NCI-H524 (cell line): ENCODE data around the gene KAZN.
"Not testable (repeated sequence)": the region's sequence is repeated elsewhere in the genome, so short reads cannot be mapped to it uniquely, and the experiment has no call there.

Experiments
- DNase-seq, 2 experiments: peaks; one replicate each; lab custom pipeline; 2025; lab: John Stamatoyannopoulos, UW

Gene KAZN

GRCh38 chr1:15038232-15039016 lies 439.9 kb downstream of the KAZN start:
- peak; percentile 3 to 43 for DNase-seq

GRCh38 chr1:15039017-15039648 lies 440.6 kb downstream of the KAZN start:
- DNase-seq, result no peak

DNA sequence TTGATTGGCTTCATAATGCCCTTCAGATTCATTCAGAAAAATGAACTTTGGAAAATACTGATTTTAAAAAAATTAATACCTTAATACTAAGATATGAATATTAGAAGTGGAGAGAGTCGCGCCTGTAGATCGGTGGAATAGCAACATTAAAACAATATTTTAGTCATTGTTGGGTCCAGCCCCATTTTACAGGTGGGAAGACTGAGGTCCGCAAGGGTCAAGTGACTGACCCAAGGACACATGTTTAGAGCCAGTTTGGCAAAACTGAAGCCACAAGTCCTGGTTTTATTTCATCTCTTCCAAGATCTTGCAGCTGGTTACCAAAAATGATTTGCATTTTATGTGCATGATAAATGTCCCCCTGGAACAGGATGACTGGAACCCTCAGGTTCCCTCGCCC lies 441.4 kb downstream of the KAZN start:
- DNase-seq, result no peak

DNA sequence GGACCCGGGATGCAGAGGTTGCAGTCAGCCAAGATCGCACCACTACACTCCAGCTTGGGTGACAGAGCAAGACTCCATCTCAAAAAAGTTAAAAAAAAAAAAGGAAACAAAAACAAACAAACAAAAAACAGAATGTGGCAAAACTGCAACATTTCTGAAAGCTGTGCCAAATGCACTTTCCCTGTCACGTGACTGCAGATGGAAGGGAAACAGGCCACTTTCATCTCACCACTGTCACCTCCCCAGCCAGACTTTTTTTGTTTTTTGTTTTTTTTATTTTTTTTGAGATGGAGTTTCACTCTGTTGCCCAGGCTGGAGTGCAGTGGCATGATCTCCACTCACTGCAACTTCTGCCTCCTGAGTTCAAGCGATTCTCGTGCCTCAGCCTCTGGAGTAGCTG lies 442.2 kb downstream of the KAZN start:
- not testable (repeated sequence) for DNase-seq

GRCh38 chr1:15042866-15043265 lies 444.4 kb downstream of the KAZN start:
- no peak for DNase-seq

DNA sequence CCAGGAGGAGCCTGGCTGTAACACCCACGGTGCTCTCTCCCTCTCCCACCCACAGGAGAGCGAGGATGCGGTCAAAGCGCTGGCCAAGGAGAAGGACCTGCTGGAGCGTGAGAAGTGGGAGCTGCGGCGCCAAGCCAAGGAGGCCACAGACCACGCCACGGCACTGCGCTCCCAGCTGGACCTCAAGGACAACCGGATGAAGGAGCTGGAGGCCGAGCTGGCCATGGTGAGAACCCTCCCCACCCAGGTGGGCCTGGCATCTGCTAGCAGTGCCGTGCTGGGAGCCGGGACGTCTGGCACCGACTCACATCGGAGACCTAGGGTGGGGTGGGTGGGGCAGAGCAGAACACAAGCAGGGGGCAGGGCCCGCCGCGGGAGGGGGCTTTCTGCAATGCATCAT lies 445.4 kb downstream of the KAZN start:
- DNase-seq, result no peak

DNA sequence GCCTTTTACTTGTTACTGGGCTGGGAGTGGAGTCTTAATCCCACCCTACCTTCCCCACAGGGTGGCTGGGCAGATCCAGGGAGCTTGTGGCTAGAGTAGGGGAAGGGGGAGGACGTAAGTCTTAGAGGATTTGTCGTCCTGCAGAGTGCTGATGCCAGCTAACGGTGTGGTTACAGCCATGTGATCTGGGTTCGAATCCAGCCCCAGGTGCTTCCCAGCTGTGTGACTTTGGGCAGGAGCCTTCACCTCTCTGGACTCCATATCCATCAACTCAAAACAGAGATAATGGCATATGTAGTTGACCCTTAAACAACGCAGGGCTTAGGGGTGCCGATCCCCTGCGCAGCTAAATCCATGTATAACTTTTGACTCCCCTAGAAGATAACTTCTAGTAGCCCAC lies 446.6 kb downstream of the KAZN start:
- DNase-seq, result no peak

GRCh38 chr1:15046487-15047165 lies 448.1 kb downstream of the KAZN start:
- DNase-seq, result peak; percentile 11 to 57

DNA sequence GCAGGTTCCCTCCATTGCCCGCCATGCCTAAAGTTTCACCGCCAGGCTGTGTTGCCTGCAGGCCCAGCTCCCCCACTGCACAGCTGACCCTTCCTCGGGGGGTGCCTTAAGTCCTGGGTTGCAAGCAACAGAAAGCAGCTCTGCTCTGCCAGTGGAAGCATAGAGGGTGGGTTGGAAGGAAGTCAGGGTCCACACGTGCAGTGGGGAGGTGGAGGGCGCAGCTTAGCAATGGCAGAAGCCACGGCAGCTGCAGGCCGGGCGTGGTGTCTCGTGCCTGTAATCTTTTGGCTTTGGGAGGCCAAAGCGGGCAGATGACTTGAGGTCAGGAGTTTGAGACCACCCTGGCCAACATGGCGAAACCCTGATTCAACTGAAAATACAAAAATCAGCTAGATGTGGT lies 448.8 kb downstream of the KAZN start:
- no peak for DNase-seq

DNA sequence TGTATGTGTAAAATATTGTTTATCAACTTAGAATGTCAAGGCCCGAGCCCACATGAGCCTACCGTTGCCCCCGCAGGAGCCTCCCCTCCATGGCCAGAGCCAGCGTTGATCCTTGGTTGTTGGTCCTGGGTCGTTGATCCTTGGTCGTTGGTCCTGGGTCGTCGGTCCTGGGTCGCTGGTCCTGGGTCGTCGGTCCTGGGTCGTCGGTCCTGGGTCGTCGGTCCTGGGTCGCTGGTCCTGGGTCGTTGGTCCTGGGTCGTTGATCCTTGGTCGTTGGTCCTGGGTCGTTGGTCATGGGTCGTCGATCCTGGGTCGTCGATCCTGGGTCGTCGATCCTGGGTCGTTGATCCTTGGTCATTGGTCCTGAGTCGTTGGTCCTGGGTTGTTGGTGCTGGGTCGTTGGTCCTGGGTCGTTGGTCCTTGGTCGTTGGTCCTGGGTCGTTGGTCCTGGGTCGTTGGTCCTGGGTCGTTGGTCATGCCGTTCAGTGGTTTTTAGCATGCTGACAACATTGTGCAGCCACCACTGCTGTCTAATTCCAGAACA lies 450.0 kb downstream of the KAZN start:
- no peak for DNase-seq

DNA sequence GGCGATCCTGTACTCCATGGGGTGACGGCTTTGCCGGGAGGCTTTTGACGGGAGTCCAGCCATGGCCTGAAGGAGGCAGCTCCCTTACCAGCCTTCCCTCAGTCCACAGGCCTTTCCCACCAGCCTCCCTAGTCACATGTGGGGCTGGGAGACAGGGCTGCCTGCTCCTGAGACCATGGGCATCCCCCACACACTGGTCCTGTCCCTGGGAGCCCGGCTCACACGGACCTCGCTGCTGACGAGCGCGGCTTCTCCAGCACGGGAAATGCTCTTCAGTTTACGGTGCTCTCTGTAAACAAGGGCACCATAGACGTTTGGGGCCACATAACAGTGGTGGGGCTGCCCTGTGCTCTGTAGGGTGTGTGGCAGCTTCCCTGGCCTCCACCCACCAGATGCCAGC lies 450.6 kb downstream of the KAZN start:
- DNase-seq, result no peak

DNA sequence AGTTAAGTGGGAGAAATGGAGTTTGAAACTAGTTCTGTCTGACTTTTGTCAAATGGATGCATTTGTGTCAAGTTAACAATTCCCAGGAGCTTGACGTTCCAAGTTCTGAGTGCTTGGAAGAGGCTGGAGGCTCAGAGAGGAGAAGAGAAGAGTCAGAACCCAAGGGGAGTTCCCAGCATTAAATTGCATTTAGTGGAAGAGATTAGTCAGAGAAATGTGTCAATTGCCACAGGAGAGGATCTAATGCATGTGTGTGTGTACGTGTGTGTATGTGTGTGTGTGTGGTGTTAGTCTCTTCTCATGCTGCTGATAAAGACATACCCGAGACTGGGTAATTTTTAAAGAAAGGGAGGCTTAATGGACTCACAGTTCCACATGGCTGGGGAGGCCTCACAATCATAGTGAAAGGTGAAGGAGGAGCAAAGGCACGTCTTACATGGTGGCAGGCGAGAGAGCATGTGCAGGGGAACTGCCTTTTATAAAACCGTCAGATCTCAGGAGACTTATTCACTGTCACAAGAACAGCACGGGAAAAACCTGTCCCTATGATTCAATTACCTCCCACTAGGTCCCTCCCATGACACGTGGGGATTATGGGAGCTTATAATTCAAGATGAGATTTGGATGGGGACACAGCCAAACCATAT lies 453.5 kb downstream of the KAZN start:
- DNase-seq, result no peak

- DNase-seq, result no peak
Observed at GRCh38 chr1:15053153-15053552, 454.7 kb downstream of the KAZN start.

DNA sequence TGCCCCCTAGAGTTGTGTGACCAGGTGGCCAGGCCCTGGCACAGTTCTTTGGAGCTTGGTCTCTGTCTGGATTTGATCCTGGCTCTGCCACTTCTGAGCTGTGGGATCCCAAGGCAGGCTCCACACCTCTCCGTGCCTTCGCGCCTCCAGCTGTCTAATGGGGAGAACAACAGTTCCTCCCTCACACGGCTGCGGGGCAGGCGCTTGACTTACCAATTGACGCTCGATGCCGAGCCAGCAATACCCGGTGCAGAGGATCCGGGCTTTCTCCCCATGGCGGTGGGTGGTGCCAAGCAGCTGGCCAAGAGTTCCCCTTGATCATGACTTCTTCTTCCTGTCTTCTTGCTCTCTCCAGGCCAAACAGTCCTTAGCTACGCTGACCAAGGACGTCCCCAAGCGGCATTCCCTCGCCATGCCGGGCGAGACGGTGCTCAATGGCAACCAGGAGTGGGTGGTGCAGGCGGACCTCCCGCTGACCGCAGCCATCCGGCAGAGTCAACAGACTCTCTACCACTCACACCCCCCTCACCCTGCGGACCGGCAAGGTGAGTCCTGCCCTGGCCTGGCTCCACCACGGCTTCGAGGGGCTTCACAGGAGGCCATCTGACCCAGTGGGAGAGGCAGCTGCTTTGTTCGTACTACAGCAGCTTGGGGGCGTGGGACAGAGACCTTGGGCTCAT lies 457.4 kb downstream of the KAZN start:
- no peak for DNase-seq

- no peak for DNase-seq
Observed at GRCh38 chr1:15056515-15057285, 458.2 kb downstream of the KAZN start.

GRCh38 chr1:15057834-15058233 lies 459.3 kb downstream of the KAZN start:
- no peak for DNase-seq

DNA sequence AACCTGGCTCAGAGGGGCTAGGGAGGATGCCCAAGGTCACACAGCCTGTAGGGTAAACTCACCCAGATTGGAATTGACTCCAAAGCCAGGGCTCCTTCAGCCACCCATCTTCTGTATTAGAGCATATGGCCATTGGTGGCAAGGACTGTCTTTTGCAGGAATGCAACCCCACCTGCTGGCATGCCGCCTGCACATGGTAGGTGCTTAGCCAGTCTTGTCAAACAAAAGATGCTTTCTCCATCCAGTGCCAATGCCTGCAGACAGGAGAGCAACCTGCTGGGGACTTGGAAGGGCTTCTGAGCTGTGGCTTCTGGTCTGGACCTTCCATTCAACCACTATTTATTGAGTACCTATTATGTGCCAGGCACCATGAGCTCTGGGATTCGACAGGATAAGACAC lies 459.8 kb downstream of the KAZN start:
- no peak for DNase-seq

DNA sequence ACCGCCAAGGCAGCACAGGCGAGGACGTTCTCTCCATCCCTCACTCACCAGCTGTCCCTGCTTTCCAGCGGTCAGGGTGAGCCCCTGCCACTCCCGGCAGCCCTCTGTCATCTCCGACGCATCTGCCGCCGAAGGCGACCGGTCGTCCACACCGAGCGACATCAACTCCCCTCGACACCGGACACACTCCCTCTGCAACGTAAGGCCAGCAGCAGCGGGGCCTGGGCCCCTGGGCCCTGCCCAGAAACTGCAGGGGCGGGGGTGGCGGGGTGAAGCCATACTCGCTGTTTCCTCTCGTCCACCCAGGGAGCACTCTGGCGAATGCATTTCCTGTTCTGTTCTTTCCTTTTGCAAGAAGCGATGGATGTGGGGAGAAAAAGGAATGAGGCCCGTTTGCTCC lies 461.6 kb downstream of the KAZN start:
- DNase-seq, result no peak

- DNase-seq, result no peak
Observed at GRCh38 chr1:15062479-15063099, 464.1 kb downstream of the KAZN start.

DNA sequence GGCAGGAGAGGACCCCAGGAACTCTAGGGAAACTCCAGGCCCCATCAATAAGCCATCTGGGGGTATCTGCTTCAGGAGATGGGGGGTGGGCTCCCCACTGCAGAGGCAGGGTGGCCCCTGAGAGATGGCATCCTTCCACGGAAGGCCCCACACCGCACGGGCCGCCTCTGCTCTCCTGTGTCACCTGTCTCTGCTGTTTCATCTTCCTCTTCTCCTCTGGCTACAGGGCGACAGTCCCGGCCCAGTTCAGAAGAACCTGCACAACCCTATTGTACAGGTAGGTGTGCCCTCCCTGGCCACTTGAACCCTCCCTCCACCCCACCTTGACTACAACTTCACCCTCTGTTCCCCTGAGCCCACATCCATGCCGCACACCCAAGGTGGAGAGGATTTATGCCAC lies 464.9 kb downstream of the KAZN start:
- DNase-seq, result no peak

- no peak for DNase-seq
Observed at GRCh38 chr1:15063783-15064182, 465.3 kb downstream of the KAZN start.
